Activated B cell treated with CpG ODN at 0.5 μM for 24 hours (primary cell): ENCODE results near the gene UNC93B1. TPM values are rescaled to one million over a fixed set of nuclear protein-coding genes. Genes with fewer than 3 reads are reported as not detected.

Source experiments
- ATAC-seq: fragments of 200-7000 bp; cut with Tn5 transposase; one replicate; pipeline ENCODE4 v1.10.0; 2021; ENCODE audit warnings: low read depth, mild to moderate bottlenecking, moderate library complexity
- CTCF ChIA-PET: fragments of 350-600 bp; sonication (Branson Sonifier 250); formaldehyde crosslinking; loops from one replicate; lab custom pipeline; 2021; ENCODE audit warnings: antibody characterized with exemption; lab: Charles Lee
- POLR2A ChIA-PET: fragments of 350-600 bp; sonication (Branson Sonifier 250); formaldehyde crosslinking; loops from one replicate; lab custom pipeline; 2021; ENCODE audit warnings: antibody characterized with exemption; lab: Charles Lee
- DNase-seq: peaks from one replicate; pipeline ENCODE4 v3.0.0; 2022
- H3K27ac Mint-ChIP-seq: one replicate; pipeline ENCODE4 v1.8.0; 2020; ENCODE audit warnings: mixed read lengths
- H3K27me3 Mint-ChIP-seq: one replicate; pipeline ENCODE4 v1.8.0; 2021; ENCODE audit warnings: mixed read lengths
- H3K36me3 Mint-ChIP-seq: one replicate; pipeline ENCODE4 v1.8.0; 2021; ENCODE audit warnings: low read depth, mixed read lengths
- H3K4me1 Mint-ChIP-seq: one replicate; pipeline ENCODE4 v1.8.0; 2021; ENCODE audit warnings: mixed read lengths
- H3K4me3 Mint-ChIP-seq: one replicate; pipeline ENCODE4 v1.8.0; 2020; ENCODE audit warnings: mild to moderate bottlenecking, mixed read lengths
- H3K9me3 Mint-ChIP-seq: one replicate; pipeline ENCODE4 v1.8.0; 2020; ENCODE audit warnings: mixed read lengths
- intact Hi-C: fragments of 100-400 bp; cut with micrococcal nuclease; formaldehyde crosslinking; loops from one replicate; pipeline ENCODE4 v1.15.1; 2024
- total RNA-seq: library from RNA; stranded (reverse); gene quantifications from 2 replicates; pipeline ENCODE4 v1.2.3, GENCODE V29; 2022
- TF ChIP-seq, protein P1 (sequence below): fragments of 200-600 bp; IDR thresholded peaks from one replicate; pipeline ENCODE4 v1.8.0; 2022; ENCODE audit warnings: antibody characterized with exemption, mild to moderate bottlenecking

UNC93B1 gene, protein sequence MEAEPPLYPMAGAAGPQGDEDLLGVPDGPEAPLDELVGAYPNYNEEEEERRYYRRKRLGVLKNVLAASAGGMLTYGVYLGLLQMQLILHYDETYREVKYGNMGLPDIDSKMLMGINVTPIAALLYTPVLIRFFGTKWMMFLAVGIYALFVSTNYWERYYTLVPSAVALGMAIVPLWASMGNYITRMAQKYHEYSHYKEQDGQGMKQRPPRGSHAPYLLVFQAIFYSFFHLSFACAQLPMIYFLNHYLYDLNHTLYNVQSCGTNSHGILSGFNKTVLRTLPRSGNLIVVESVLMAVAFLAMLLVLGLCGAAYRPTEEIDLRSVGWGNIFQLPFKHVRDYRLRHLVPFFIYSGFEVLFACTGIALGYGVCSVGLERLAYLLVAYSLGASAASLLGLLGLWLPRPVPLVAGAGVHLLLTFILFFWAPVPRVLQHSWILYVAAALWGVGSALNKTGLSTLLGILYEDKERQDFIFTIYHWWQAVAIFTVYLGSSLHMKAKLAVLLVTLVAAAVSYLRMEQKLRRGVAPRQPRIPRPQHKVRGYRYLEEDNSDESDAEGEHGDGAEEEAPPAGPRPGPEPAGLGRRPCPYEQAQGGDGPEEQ
- total RNA-seq = 117 and 133 TPM in 2 replicates

DNA sequence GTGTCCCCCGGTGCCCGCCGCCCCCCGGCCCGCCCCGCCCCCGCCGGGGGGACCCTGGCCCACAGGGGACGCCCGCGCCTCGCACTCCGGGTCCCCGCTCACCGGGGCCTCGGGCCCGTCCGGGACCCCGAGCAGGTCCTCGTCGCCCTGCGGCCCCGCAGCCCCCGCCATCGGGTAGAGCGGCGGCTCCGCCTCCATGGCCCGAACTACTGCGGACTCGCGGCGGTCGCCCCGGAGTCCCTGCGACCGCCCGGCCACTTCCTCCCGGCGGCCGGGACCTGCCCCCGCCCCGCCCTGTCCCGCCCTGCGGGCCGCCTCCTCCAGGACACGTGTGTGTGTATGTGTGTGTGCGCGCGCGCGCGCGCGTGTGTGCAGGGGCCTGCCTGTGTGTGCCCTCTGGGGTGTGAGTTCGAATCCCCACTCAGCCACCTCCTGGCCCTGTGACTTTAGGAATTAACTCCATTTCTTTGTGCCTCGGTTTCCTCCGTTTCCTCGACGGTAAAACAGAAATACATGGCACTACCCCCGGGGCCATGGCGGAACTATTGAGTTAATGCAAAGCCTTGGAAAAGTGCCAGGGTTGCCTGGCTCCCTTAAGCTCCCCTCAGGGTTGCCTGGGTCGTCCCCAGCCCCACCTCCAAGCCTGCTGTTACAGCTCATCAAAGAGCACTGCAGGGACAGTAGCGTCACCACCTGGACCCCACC, at the start of gene UNC93B1:
TSS of gene UNC93B1 (minus strand) at position 252 of the 705 bp plus-strand sequence. CDS start at position 198, 54 bp downstream.
- POLR2A ChIA-PET = interaction anchor here (0.6 to 2.5 kb wide), 7 partner anchors 10 to 1389 kb away, joined by 4 to 12 read pairs (median 9); partner anchors contain the start of genes C11orf24, KMT5B and NDUFS8
- intact Hi-C loops = loop anchor here (2.0 to 10.0 kb wide), 6 partner anchors 37 to 1291 kb away; partner anchors contain the start of genes CHKA, MYEOV and PPP6R3

DNA sequence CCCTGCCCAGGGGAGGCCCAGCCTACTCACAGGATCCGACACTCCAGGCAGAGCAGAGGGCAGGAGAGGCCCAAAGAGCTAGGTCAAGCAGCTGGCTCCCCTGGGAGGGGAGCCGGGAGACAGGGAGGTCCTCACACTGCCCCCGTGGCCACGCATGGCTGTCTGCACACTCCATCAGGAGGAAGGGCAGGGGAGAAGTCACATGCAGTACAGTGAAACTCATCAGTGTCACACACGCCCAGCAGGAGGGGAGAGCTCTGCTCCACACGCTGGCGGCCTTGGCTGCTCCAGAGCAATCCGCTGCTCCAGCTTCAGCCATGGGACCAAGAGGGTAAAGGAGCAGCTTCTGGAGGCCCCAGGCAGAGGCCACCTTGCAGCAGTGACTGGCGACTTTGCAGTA, 49.2 kb upstream of the UNC93B1 start:
- no peaks in the 10 kb centered on the region for H3K9me3 Mint-ChIP-seq
- H3K27ac Mint-ChIP-seq = peak overlapping the region; percentile 6
- no peak overlapping the region for H3K4me3 Mint-ChIP-seq
- ChIA-PET POLR2A (interaction anchor here (1.1 kb wide), 1 partner anchor 12 kb away, joined by 3 read pairs; no protein-coding TSS in a partner anchor), CTCF (no interaction called here)
- intact Hi-C loops = no loop called here
- no peaks in the 10 kb centered on the region for H3K27me3 Mint-ChIP-seq
- DNase-seq (no peak), ATAC-seq (no peak)
- TF ChIP-seq, protein P1, sequence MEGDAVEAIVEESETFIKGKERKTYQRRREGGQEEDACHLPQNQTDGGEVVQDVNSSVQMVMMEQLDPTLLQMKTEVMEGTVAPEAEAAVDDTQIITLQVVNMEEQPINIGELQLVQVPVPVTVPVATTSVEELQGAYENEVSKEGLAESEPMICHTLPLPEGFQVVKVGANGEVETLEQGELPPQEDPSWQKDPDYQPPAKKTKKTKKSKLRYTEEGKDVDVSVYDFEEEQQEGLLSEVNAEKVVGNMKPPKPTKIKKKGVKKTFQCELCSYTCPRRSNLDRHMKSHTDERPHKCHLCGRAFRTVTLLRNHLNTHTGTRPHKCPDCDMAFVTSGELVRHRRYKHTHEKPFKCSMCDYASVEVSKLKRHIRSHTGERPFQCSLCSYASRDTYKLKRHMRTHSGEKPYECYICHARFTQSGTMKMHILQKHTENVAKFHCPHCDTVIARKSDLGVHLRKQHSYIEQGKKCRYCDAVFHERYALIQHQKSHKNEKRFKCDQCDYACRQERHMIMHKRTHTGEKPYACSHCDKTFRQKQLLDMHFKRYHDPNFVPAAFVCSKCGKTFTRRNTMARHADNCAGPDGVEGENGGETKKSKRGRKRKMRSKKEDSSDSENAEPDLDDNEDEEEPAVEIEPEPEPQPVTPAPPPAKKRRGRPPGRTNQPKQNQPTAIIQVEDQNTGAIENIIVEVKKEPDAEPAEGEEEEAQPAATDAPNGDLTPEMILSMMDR = no peak
- H3K36me3 Mint-ChIP-seq = peaks cover 45% of the 10 kb centered on the region
- H3K4me1 Mint-ChIP-seq = peaks cover 3% of the 10 kb centered on the region

More for the DNA sequence above, at the start of gene UNC93B1:
- H3K27me3 Mint-ChIP-seq = no peaks in the 10 kb centered on the region
- H3K4me1 Mint-ChIP-seq = peaks cover 72% of the 10 kb centered on the region
- peak within 1 kb of the TSS; percentile 91 for H3K4me3 Mint-ChIP-seq
- ATAC-seq (peak; percentile 66), DNase-seq (peak; percentile 80)
- H3K27ac Mint-ChIP-seq = peak within 1 kb of the TSS; percentile 95
- no peaks in the 10 kb centered on the region for H3K9me3 Mint-ChIP-seq
- TF ChIP-seq, protein P1 = no peak
- CTCF ChIA-PET = no interaction called here
- peaks cover 19% of the 10 kb centered on the region for H3K36me3 Mint-ChIP-seq

DNA sequence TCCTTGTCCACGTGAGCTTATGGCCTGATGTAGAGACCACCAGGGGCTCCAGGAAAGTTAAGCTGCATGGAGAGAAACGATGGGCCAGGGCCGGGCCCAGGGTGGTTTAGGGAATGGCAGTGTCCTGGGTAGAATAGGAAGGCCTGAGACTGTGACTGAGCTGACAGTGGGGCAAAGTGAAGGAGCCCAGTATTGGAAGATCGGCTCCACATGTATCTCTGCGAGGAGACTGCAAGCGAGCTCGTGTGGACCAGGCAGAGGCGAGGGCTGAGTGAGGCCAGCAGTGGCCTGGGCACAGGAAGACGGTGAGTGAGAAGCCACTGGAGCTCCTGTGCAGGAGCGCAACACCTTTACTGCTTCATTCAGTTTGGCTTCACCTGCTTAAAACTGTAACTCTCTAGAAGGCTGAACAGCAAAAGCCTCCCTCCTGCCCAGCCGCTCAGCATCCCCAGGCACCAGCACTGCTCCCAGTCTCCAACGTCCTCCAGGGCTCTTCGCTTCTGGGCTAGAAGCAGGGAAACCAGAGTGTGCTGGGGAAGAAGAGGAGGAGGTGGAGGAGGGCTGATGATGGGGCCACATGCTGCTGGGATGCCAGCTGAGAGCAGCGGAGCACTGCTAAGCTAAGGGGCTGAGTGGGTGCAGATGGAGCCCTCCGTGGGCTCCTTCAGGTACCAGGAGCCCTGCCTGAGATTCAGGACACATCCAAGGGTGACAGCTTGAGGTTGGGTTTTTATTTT, 48.4 kb upstream of the UNC93B1 start:
- Mint-ChIP-seq H3K9me3 (no peaks in the 10 kb centered on the region), H3K27ac (no peak overlapping the region), H3K4me3 (no peak overlapping the region), H3K4me1 (peaks cover 3% of the 10 kb centered on the region), H3K36me3 (peaks cover 50% of the 10 kb centered on the region), H3K27me3 (no peaks in the 10 kb centered on the region)
- DNase-seq (no peak), ATAC-seq (no peak)
- ChIA-PET POLR2A (no interaction called here), CTCF (no interaction called here)
- intact Hi-C loops = no loop called here
- TF ChIP-seq, protein P1 = no peak

DNA sequence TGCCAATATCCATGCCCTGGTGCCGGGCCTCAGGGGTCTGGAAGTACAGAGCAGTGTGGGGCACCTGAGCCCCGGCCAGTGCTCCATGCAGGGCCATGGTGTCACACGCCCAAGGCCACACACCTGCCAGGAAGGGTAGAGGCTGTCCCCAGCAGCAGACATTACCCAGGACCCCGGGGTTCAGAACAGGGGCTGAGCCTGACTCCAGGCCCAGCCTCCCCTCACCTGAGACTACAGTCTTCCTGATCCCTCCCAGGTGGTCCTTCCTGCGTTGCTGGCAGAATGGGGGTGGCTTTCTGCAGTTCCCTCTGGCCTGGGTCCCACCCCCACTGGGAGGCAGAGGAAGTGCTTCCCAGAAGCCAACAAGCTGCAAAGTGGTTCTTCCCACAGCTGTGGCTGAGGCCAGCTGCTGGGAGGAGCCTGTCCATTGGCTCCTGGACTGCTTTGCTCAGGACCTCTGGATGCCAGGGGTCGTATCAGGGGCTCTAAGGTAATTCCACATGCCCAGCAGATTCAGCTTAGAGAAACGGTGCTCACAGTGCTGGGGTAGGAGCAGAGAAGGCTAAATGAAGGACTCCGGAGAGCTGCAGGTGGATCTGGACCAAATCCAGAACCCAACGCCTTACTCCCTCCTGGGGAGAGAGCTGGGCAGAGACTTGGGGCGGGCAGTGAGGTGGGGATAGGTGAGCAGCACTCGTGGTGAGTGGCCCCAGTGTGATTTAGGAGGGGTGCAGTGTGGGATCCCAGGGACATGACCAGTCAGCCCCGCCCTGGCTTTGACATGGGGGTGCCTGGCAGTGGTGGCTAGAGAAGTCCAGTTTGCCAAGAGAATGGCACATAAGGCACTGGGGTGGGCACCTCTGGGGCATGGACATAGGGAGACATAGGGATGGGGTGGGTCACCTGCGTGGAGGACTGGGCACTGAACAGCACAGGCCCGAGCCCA, 47.6 kb upstream of the UNC93B1 start:
- no peaks in the 10 kb centered on the region for H3K9me3 Mint-ChIP-seq
- no peak for ATAC-seq
- TF ChIP-seq, protein P1 = no peak
- no peak overlapping the region for H3K4me3 Mint-ChIP-seq
- intact Hi-C loops = no loop called here
- POLR2A ChIA-PET = no interaction called here
- no peak for DNase-seq
- H3K4me1 Mint-ChIP-seq = peaks cover 3% of the 10 kb centered on the region
- CTCF ChIA-PET = no interaction called here
- no peak overlapping the region for H3K27ac Mint-ChIP-seq
- no peaks in the 10 kb centered on the region for H3K27me3 Mint-ChIP-seq
- H3K36me3 Mint-ChIP-seq = peaks cover 57% of the 10 kb centered on the region
